Muscle of leg (tissue), 11 donors: ENCODE data around the gene JOSD2. TPM values are rescaled to one million over a fixed set of nuclear protein-coding genes. Genes with fewer than 3 reads are reported as not detected.

Experiments used
- DNase-seq: peaks from one replicate; pipeline ENCODE4 v3.0.0; 2013
- H3K27ac ChIP-seq: one replicate; pipeline ENCODE4 v1.5.1; 2013; ENCODE audit warnings: mild to moderate bottlenecking, low read length, control low read depth
- H3K27me3 ChIP-seq: one replicate; pipeline ENCODE4 v1.6.1; 2013; ENCODE audit warnings: low read length; ENCODE audit not compliant: control insufficient read depth, insufficient read depth
- H3K36me3 ChIP-seq: one replicate; pipeline ENCODE4 v1.6.1; 2013; ENCODE audit warnings: low read length; ENCODE audit not compliant: control insufficient read depth, insufficient read depth
- H3K4me1 ChIP-seq: one replicate; pipeline ENCODE4 v1.6.1; 2013; ENCODE audit warnings: low read length; ENCODE audit not compliant: control insufficient read depth, insufficient read depth
- H3K4me3 ChIP-seq: one replicate; pipeline ENCODE4 v1.5.1; 2013; ENCODE audit warnings: low read length, control low read depth
- H3K9me3 ChIP-seq: replicated peaks from 2 replicates; pipeline ENCODE4 v1.6.1; 2013; ENCODE audit warnings: low read depth, low read length; ENCODE audit not compliant: control insufficient read depth
- WGBS: methylation state at CpG from one replicate; pipeline ENCODE4 v1.1.5; 2013; ENCODE audit warnings: missing lambda C conversion rate; ENCODE audit not compliant: insufficient coverage; 5-methylcytosine and 5-hydroxymethylcytosine counted together
- polyA plus RNA-seq, 8 donors: library from polyadenylated mRNA; unstranded; fragments of 120-200 nt; gene quantifications; one replicate each; pipeline versions ENCODE4 v1.2.1 to v1.2.3, GENCODE V29; 2013; ENCODE audit warnings: inconsistent platforms in 1 of 8, low replicate concordance in 1 of 8; ENCODE audit not compliant: insufficient read length in 8 of 8, insufficient read depth in 1 of 8
- total RNA-seq: library from RNA; stranded (reverse); fragments of 120-200 nt; gene quantifications from one replicate; pipeline ENCODE4 v1.2.4, GENCODE V29; 2013

The JOSD2 gene
- total and polyA plus RNA-seq, 9 donors: 16.2 to 31.6 (median 25.9) TPM

GRCh38 chr19:50507376-50507775 is 3.6 kb downstream of the JOSD2 start:
- Histone ChIP-seq H3K36me3 (no peaks in the 10 kb centered on the region), H3K4me3 (no peak overlapping the region), H3K9me3 (no peaks in the 10 kb centered on the region), H3K27ac (no peak overlapping the region), H3K27me3 (no peaks in the 10 kb centered on the region), H3K4me1 (peaks cover 40% of the 10 kb centered on the region)
- WGBS: 100% methylated on average over 2 of the region's 8 CpGs
- no peak for DNase-seq

GRCh38 chr19:50506700-50507099 is 4.3 kb downstream of the JOSD2 start:
- no peaks in the 10 kb centered on the region for H3K27me3 ChIP-seq
- H3K36me3 ChIP-seq: no peaks in the 10 kb centered on the region
- H3K4me3 ChIP-seq: no peak overlapping the region
- DNase-seq: no peak
- no peaks in the 10 kb centered on the region for H3K9me3 ChIP-seq
- H3K4me1 ChIP-seq: peaks cover 41% of the 10 kb centered on the region
- whole genome bisulfite sequencing: 85% methylated on average over 5 of the region's 10 CpGs
- no peak overlapping the region for H3K27ac ChIP-seq

GRCh38 chr19:50505856-50506611 is 5.0 kb downstream of the JOSD2 start:
- 83% methylated on average over 20 of the region's 30 CpGs for WGBS
- no peak for DNase-seq
- Histone ChIP-seq H3K27ac (no peak overlapping the region), H3K4me1 (peaks cover 44% of the 10 kb centered on the region), H3K9me3 (no peaks in the 10 kb centered on the region), H3K27me3 (no peaks in the 10 kb centered on the region), H3K4me3 (no peak overlapping the region), H3K36me3 (no peaks in the 10 kb centered on the region)

- Histone ChIP-seq H3K36me3 (no peaks in the 10 kb centered on the region), H3K27ac (peak overlapping the region; percentile 90), H3K9me3 (no peaks in the 10 kb centered on the region), H3K4me1 (peaks cover 23% of the 10 kb centered on the region), H3K27me3 (peaks cover 6% of the 10 kb centered on the region), H3K4me3 (peak overlapping the region; percentile 45)
- WGBS: 36% methylated on average over 17 of the region's 25 CpGs
- peak; percentile 70 for DNase-seq
Measured at GRCh38 chr19:50501568-50502475, 9.2 kb downstream of the JOSD2 start.

GRCh38 chr19:50501186-50501567 is 9.8 kb downstream of the JOSD2 start:
- no peaks in the 10 kb centered on the region for H3K36me3 ChIP-seq
- no peak for DNase-seq
- H3K9me3 ChIP-seq: no peaks in the 10 kb centered on the region
- H3K4me1 ChIP-seq: peaks cover 28% of the 10 kb centered on the region
- WGBS: 27% methylated on average over 9 of the region's 12 CpGs
- peak overlapping the region; percentile 45 for H3K4me3 ChIP-seq
- H3K27ac ChIP-seq: peak overlapping the region; percentile 90
- peaks cover 6% of the 10 kb centered on the region for H3K27me3 ChIP-seq

GRCh38 chr19:50500753-50501151 is 10.2 kb downstream of the JOSD2 start:
- DNase-seq: peak; percentile 79
- Histone ChIP-seq H3K9me3 (no peaks in the 10 kb centered on the region), H3K4me3 (peak overlapping the region; percentile 57), H3K4me1 (peaks cover 28% of the 10 kb centered on the region), H3K27me3 (peaks cover 6% of the 10 kb centered on the region), H3K36me3 (no peaks in the 10 kb centered on the region), H3K27ac (peak overlapping the region; percentile 90)
- WGBS: 50% methylated on average over 4 of the region's 10 CpGs

GRCh38 chr19:50500060-50500752 is 10.8 kb downstream of the JOSD2 start:
- DNase-seq: peak; percentile 88
- WGBS: 12% methylated on average over 17 of the region's 27 CpGs
- Histone ChIP-seq H3K4me1 (peaks cover 26% of the 10 kb centered on the region), H3K36me3 (no peaks in the 10 kb centered on the region), H3K27me3 (peaks cover 6% of the 10 kb centered on the region), H3K4me3 (peak overlapping the region; percentile 57), H3K27ac (peak overlapping the region; percentile 90), H3K9me3 (no peaks in the 10 kb centered on the region)

GRCh38 chr19:50498219-50499056 is 12.6 kb downstream of the JOSD2 start:
- peak overlapping the region; percentile 90 for H3K27ac ChIP-seq
- H3K36me3 ChIP-seq: no peaks in the 10 kb centered on the region
- DNase-seq: no peak
- WGBS: 59% methylated on average over 10 of the region's 11 CpGs
- H3K4me3 ChIP-seq: peak overlapping the region; percentile 57
- H3K27me3 ChIP-seq: peaks cover 6% of the 10 kb centered on the region
- peaks cover 26% of the 10 kb centered on the region for H3K4me1 ChIP-seq
- H3K9me3 ChIP-seq: no peaks in the 10 kb centered on the region

GRCh38 chr19:50497022-50497405 is 14.0 kb downstream of the JOSD2 start:
- H3K4me3 ChIP-seq: peak overlapping the region; percentile 57
- DNase-seq: no peak
- H3K27ac ChIP-seq: peak overlapping the region; percentile 90
- no peaks in the 10 kb centered on the region for H3K9me3 ChIP-seq
- peaks cover 10% of the 10 kb centered on the region for H3K27me3 ChIP-seq
- WGBS: 39% methylated on average over 5 of the region's 8 CpGs
- peaks cover 28% of the 10 kb centered on the region for H3K4me1 ChIP-seq
- no peaks in the 10 kb centered on the region for H3K36me3 ChIP-seq
